Measurements from ENCODE around the gene EML6.

- no peak for TF ChIP-seq CTCF (IDR thresholded peaks at IDR 0.05)
- no peak for TF ChIP-seq POLR2A (IDR thresholded peaks at IDR 0.05)
Observed at GRCh38 chr2:54931473-54931872, 208.0 kb downstream of the EML6 start.

Data from gastroesophageal sphincter (tissue), 3 donors.